Adrenal gland (tissue), 12 donors: ENCODE results near the gene MARCHF3. TPM values are rescaled to one million over a fixed set of nuclear protein-coding genes. Genes with fewer than 3 reads are reported as not detected.

ENCODE experiments used
- DNase-seq, 7 donors: peaks; one replicate each; pipeline ENCODE4 v3.0.0-alpha.2; 2019 to 2020
- H3K27ac ChIP-seq, 5 donors: fragments of 200-600 bp; sonication (generic) in 4 of 5; 1 replicate in 3 of 5; 2 replicates in 2 of 5; pipeline versions ENCODE4 v1.5.1 to v1.8.0; 2016 to 2020; ENCODE audit warnings: mild to moderate bottlenecking in 1 of 5
- H3K27me3 ChIP-seq: fragments of 200-600 bp; 2 replicates; pipeline ENCODE4 v1.8.0; 2021
- H3K36me3 ChIP-seq, 2 donors: fragments of 200-600 bp; replicated peaks in 1 of 2; 1 replicate in 1 of 2; 2 replicates in 1 of 2; pipeline versions ENCODE4 v1.5.1 to v1.8.0; 2018 to 2022
- H3K4me1 ChIP-seq, 2 donors: fragments of 200-600 bp; replicated peaks in 1 of 2; 1 replicate in 1 of 2; 2 replicates in 1 of 2; pipeline versions ENCODE4 v1.5.1 to v1.8.0; 2018 to 2021
- H3K4me3 ChIP-seq, 4 donors: fragments of 200-600 bp; sonication (generic) in 3 of 4; one replicate each; pipeline ENCODE4 v1.5.1; 2016 to 2018
- H3K9me3 ChIP-seq, 3 donors: fragments of 200-600 bp; sonication (generic) in 1 of 3; replicated peaks in 1 of 3; 1 replicate in 2 of 3; 2 replicates in 1 of 3; pipeline versions ENCODE4 v1.5.1 to v1.8.0; 2016 to 2021
- POLR2A ChIP-seq, 2 donors: fragments of 450-650 bp; IDR thresholded peaks; one replicate each; pipeline ENCODE4 v1.6.1; 2017; ENCODE audit warnings: antibody characterized with exemption in 2 of 2, mild to moderate bottlenecking in 2 of 2, moderate library complexity in 1 of 2
- WGBS, 4 donors: extraction: QIAGEN DNeasy Blood & Tissue Kit in 2 of 4; methylation state at CpG; one replicate each; pipeline versions ENCODE4 v1.1.5 to v1.1.7; 2013 to 2017; 5-methylcytosine and 5-hydroxymethylcytosine counted together
- intact Hi-C, 2 donors: fragments of 100-400 bp; cut with DNase I; formaldehyde crosslinking; loops; one replicate each; pipeline versions ENCODE4 v1.14.1 to v1.15.0; 2022 to 2023
- polyA plus RNA-seq, 3 donors: library from polyadenylated mRNA; stranded (reverse); fragments of 200-250 nt in 2 of 3; fragments of 350-450 nt in 1 of 3; fragmentation: Illumina TruSeq in 1 of 3; extraction: RNeasy Lipid Tissue Mini Kit (QIAGEN cat#74804) in 1 of 3; gene quantifications; one replicate each; pipeline ENCODE4 v1.2.3, GENCODE V29; 2013 to 2014
- total RNA-seq, 9 donors: library from RNA; depleted of rRNA in 4 of 9; stranded (reverse); fragments of >200 nt in 4 of 9; fragments of 120-200 nt in 1 of 9; fragmentation: NEBNext Ultra II Directional in 1 of 9; extraction: Animal tissue kit (Norgen Biotek cat#: 25700) in 1 of 9; gene quantifications; one replicate each; pipeline versions ENCODE4 v1.1.0 to v1.2.4, GENCODE V29; 2013 to 2023
- TF ChIP-seq, protein P1 (sequence below), 6 experiments: fragments of 450-650 bp in 4 of 6; fragments of 200-600 bp in 2 of 6; sonication (generic) in 1 of 6; IDR thresholded peaks; 1 replicate in 5 of 6; 2 replicates in 1 of 6; pipeline versions ENCODE4 v1.5.1 to v1.8.0; 2016 to 2021; ENCODE audit warnings: antibody characterized with exemption in 6 of 6, mild to moderate bottlenecking in 2 of 6, moderate library complexity in 1 of 6
- donor health status: healthy with polysubstance abuse.
- donor health status: Bipolar disorder and iron deficiency.
- donor health status: DM: yes; HTN: yes; CAD: no.
- donor health status: DM: no; HTN: no; CAD: no.
- donor health status: DM: no; HTN: no; CAD: no.
- donor health status: DM: yes; HTN: yes; CAD: no.

Gene MARCHF3
- total and polyA plus RNA-seq, 12 donors: 3.9 to 48.9 (median 12.2) TPM

DNA sequence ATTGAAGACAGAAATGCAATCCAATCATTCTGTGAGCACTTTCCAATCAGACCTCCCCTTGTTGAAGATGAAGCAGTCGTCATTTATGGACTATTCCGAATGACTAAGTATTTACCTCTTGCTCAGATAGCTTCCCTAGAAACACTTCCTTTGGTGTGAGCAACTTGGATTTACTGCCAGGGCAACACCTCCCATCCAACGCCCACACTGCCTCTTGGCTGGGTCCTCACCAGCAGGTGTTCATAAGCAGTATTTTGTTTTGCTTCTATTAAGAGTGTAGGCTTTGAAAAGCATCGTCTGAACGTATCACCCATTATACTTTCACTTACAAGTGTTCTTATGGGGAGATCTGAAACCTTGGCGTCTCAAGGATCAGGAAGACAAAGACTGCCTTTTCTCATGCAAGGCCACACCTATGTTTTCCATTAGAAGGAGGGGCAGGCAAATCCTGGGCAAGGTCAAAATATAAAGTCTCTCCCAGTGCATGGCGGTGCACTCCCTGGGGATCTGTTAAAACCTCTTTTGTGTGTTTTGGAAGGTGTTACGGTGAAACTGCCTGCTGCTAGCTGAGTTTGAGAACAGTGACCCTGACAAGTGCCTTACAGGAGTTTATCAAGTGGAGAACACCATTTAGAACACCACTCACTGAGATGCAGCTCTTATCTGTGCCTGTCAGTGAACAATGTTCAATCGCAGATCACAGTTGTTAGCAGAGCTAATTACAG, 10.6 kb upstream of the MARCHF3 start:
- 61 to 71% (median 64%) methylated on average over 9 of the region's 9 CpGs for WGBS, 4 donors
- H3K9me3 ChIP-seq: no peaks in the 10 kb centered on the region
- TF ChIP-seq, protein P1, sequence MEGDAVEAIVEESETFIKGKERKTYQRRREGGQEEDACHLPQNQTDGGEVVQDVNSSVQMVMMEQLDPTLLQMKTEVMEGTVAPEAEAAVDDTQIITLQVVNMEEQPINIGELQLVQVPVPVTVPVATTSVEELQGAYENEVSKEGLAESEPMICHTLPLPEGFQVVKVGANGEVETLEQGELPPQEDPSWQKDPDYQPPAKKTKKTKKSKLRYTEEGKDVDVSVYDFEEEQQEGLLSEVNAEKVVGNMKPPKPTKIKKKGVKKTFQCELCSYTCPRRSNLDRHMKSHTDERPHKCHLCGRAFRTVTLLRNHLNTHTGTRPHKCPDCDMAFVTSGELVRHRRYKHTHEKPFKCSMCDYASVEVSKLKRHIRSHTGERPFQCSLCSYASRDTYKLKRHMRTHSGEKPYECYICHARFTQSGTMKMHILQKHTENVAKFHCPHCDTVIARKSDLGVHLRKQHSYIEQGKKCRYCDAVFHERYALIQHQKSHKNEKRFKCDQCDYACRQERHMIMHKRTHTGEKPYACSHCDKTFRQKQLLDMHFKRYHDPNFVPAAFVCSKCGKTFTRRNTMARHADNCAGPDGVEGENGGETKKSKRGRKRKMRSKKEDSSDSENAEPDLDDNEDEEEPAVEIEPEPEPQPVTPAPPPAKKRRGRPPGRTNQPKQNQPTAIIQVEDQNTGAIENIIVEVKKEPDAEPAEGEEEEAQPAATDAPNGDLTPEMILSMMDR (IDR thresholded peaks at IDR 0.05): no peak
- TF ChIP-seq POLR2A (IDR thresholded peaks at IDR 0.05): no peak
- peak overlapping the region in 2 of 5 donors; percentile 9 to 27 for H3K27ac ChIP-seq
- no peaks in the 10 kb centered on the region for H3K27me3 ChIP-seq
- intact Hi-C loops: no loop called here
- H3K4me1 ChIP-seq: no peaks in the 10 kb centered on the region
- no peak for DNase-seq
- H3K36me3 ChIP-seq: no peaks in the 10 kb centered on the region
- H3K4me3 ChIP-seq: no peak overlapping the region

DNA sequence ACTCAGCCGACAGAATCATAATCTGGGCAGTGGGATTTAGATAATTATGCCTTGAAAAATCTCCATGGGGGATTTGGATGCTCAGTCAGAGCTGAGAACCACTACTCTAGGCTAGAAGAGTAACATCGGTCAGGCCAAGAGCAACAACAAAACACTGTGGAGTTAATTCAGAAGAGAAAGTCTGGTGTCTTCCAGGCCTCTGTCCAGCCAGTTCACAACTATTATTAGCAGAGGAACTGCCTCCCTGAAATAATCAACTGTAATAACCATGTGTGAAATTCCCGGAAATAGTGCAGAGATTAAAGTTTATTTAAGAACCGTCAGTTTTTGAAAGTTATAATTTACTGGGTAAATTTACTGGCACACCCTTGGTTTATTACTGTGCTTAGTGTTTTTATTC, 8.2 kb upstream of the MARCHF3 start:
- no peak overlapping the region for H3K4me3 ChIP-seq
- no peaks in the 10 kb centered on the region for H3K4me1 ChIP-seq
- WGBS, 4 donors: 65 to 71% (median 70%) methylated on average over 4 of the region's 4 CpGs
- no peaks in the 10 kb centered on the region for H3K36me3 ChIP-seq
- no peak for TF ChIP-seq POLR2A (IDR thresholded peaks at IDR 0.05)
- TF ChIP-seq, protein P1 (IDR thresholded peaks at IDR 0.05): no peak
- H3K27me3 ChIP-seq: no peaks in the 10 kb centered on the region
- intact Hi-C loops: loop anchor here in 1 of 2 donors (10.0 kb wide), 1 partner anchor 204 kb away; no protein-coding TSS in a partner anchor
- no peak overlapping the region for H3K27ac ChIP-seq
- no peaks in the 10 kb centered on the region for H3K9me3 ChIP-seq
- no peak for DNase-seq

DNA sequence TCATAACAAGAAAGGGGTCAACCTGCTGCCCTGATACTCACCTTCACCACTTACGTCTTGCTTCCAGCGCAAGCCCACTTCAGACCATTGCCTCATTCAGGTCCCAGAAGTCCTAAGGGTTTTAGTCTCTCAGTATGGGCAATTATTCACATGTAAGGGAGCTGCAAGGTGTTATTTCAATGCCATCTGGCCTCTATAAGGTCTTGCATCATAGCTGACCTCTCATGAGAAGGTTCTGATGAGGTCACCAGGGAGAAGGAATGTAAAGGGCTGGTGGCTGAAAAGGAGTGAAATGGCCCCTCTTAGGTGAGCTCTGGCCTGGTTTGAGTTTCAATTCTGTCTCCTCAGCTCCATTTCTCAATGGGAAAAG, 1.5 kb upstream of the MARCHF3 start:
- Histone ChIP-seq H3K4me3 (no peak overlapping the region), H3K27ac (no peak overlapping the region), H3K27me3 (no peaks in the 10 kb centered on the region), H3K9me3 (no peaks in the 10 kb centered on the region), H3K4me1 (peaks cover 10 to 22% of the 10 kb centered on the region in 2 donors), H3K36me3 (no peaks in the 10 kb centered on the region)
- intact Hi-C loops: loop anchor here in 1 of 2 donors (10.0 kb wide), 1 partner anchor 197 kb away; no protein-coding TSS in a partner anchor
- DNase-seq: no peak
- TF ChIP-seq, protein P1 (IDR thresholded peaks at IDR 0.05): no peak
- no peak for TF ChIP-seq POLR2A (IDR thresholded peaks at IDR 0.05)
- 97 to 100% (median 99%) methylated on average over 2 of the region's 2 CpGs for WGBS, 4 donors

DNA sequence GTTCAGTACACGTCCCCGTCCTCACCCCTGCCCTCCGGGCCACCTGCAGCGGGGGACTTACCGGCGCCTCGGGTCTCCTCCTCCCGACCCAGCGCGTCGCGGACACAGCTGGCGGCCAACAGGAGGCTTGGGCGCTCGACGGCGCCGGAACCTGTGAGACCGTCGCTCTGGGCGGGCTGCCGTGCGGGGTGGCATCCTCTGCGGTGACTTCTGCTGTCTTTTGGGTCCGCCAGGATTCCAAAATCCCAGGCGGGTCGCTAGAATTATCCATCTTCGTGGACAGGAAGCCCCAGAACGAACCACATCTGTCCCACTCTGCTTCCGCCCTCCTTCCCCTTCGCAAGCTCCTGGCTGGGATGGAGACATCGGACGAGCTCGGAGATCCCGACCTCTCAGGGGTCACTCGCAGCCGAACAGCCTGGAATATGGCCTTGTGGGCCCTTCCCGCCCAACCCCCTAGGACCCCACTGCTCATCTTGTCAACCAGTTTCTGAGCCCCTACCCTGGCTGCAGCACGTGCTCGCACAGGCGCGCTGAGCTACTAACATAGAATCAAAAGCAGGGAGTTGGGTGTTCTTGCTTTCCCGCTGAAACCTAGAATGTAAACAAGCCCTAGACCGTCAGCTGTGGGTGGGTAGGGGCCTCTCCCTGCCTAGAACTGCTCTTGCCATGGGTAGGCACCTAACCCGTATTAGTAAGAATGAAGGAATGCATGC, 947 bp upstream of the MARCHF3 start:
- TF ChIP-seq POLR2A (IDR thresholded peaks at IDR 0.05): no peak
- TF ChIP-seq, protein P1 (IDR thresholded peaks at IDR 0.05): no peak
- Histone ChIP-seq H3K9me3 (no peaks in the 10 kb centered on the region), H3K27ac (peak overlapping the region; percentile 7 to 94 (median 92)), H3K27me3 (no peaks in the 10 kb centered on the region), H3K36me3 (no peaks in the 10 kb centered on the region), H3K4me3 (peak overlapping the region in 3 of 4 donors; percentile 54 to 80 (median 71)), H3K4me1 (peaks cover 10 to 26% of the 10 kb centered on the region in 2 donors)
- WGBS, 4 donors: 16 to 52% (median 27%) methylated on average over 14 to 45 of the region's 45 CpGs
- DNase-seq: peak in 5 of 7 donors; percentile 23 to 55 (median 24)
- intact Hi-C loops: loop anchor here in 1 of 2 donors (10.0 kb wide), 1 partner anchor 197 kb away; no protein-coding TSS in a partner anchor
